GM12872 (cell line): ENCODE results near the gene DYNLRB2.
A peak's percentile ranks its signal among the peaks of the same experiment; 100 is the strongest.

Experiments used
- TF ChIP-seq, protein P1 (sequence below): IDR thresholded peaks from 3 replicates; pipeline ENCODE4 v1.5.1; 2011; ENCODE audit warnings: low read depth, mild to moderate bottlenecking, low read length, moderate library complexity; ENCODE audit not compliant: insufficient read depth

Gene DYNLRB2

GRCh38 chr16:80540516-80541305 lies at the start of gene DYNLRB2:
DYNLRB2 (plus strand) TSS chr16:80540993; CDS start chr16:80541077, 84 bp downstream.
- TF ChIP-seq, protein P1, sequence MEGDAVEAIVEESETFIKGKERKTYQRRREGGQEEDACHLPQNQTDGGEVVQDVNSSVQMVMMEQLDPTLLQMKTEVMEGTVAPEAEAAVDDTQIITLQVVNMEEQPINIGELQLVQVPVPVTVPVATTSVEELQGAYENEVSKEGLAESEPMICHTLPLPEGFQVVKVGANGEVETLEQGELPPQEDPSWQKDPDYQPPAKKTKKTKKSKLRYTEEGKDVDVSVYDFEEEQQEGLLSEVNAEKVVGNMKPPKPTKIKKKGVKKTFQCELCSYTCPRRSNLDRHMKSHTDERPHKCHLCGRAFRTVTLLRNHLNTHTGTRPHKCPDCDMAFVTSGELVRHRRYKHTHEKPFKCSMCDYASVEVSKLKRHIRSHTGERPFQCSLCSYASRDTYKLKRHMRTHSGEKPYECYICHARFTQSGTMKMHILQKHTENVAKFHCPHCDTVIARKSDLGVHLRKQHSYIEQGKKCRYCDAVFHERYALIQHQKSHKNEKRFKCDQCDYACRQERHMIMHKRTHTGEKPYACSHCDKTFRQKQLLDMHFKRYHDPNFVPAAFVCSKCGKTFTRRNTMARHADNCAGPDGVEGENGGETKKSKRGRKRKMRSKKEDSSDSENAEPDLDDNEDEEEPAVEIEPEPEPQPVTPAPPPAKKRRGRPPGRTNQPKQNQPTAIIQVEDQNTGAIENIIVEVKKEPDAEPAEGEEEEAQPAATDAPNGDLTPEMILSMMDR, result no peak

- TF ChIP-seq, protein P1, result 0 out of 3 replicates have a peak, but pooled peaks have one; percentile 2
These were observed 40.5 kb upstream of the DYNLRB2 start for GRCh38 chr16:80500116-80500859.

- TF ChIP-seq, protein P1, result no peak
These were observed 39.8 kb upstream of the DYNLRB2 start for GRCh38 chr16:80500961-80501525.

GRCh38 chr16:80503107-80503506 lies 37.7 kb upstream of the DYNLRB2 start:
- TF ChIP-seq, protein P1, result no peak

- TF ChIP-seq, protein P1, result no peak
These were observed 33.3 kb upstream of the DYNLRB2 start for GRCh38 chr16:80507538-80507937.

- TF ChIP-seq, protein P1, result no peak
These were observed 30.9 kb upstream of the DYNLRB2 start for GRCh38 chr16:80509872-80510271.
